Heart left ventricle (tissue), 13 donors: Measurements from ENCODE around the gene CTTN.

Source experiments
- CTCF ChIP-seq, 12 donors: fragments of 200-600 bp; sonication (generic) in 4 of 12; IDR thresholded peaks; one replicate each; pipeline versions ENCODE4 v1.5.0 to v1.8.0; 2018 to 2022; ENCODE audit warnings: antibody characterized with exemption in 12 of 12, mild to moderate bottlenecking in 5 of 12
- POLR2A ChIP-seq, 2 donors: fragments of 450-650 bp; IDR thresholded peaks; one replicate each; pipeline ENCODE4 v1.6.1; 2017; ENCODE audit warnings: antibody characterized with exemption in 2 of 2, mild to moderate bottlenecking in 2 of 2, moderate library complexity in 2 of 2
- donor health status: ischemic (EF 13 %, LVEDD 7.1; RV severe dilation, severe dysfunction).
- donor health status: DM: no; HTN: yes; CAD: no.
- donor health status: DM: no; HTN: no; CAD: no.
- donor health status: ischemic (EF 25% LVEDD 6.9; RV normal size, moderate dysfunction).
- donor health status: ischemic (EF 25% LVEDD 5.7; RV mildly dilated, moderate dysfunction).
- donor health status: ischemic (EF 35%, LVEDD 5.7; RV mildly dilated, moderate dysfunction).
- donor health status: nonischemic (EF 11% LVEDD 7.7; RV severe dilation, severe dysfunction).
- donor health status: DM: yes; HTN: yes; CAD: no.
- donor health status: PGD.
- donor health status: ischemic (EF 29% LVEDD 5.4; RV normal size, mild dysfunction).
- donor health status: nonischemic (EF 23%, LVEDD 6.1; RV moderate dilation, normal function).

- TF ChIP-seq CTCF (IDR thresholded peaks at IDR 0.05) (no peak), POLR2A (IDR thresholded peaks at IDR 0.05) (no peak)
Measured at GRCh38 chr11:70389201-70389600, 9.1 kb upstream of the CTTN start.
